Endodermal cell (in vitro differentiated cells): ENCODE measurements around the gene LMAN1L. TPM values are rescaled to one million over a fixed set of nuclear protein-coding genes. Genes with fewer than 3 reads are reported as not detected.

ENCODE experiments used
- DNase-seq: peaks from one replicate; pipeline ENCODE4 v3.0.0-alpha.2; 2017
- H3K27ac ChIP-seq: 2 replicates; pipeline ENCODE4 v1.5.1; 2013; ENCODE audit warnings: mild to moderate bottlenecking, low read depth, low read length, moderate library complexity
- H3K27me3 ChIP-seq: 2 replicates; pipeline ENCODE4 v1.6.1; 2013; ENCODE audit warnings: mild to moderate bottlenecking, low read length, moderate library complexity; ENCODE audit not compliant: insufficient read depth, control insufficient read depth, poor library complexity, severe bottlenecking
- H3K36me3 ChIP-seq: 2 replicates; pipeline ENCODE4 v1.7.0; 2013; ENCODE audit warnings: mild to moderate bottlenecking, low read length, moderate library complexity; ENCODE audit not compliant: control insufficient read depth, insufficient read depth
- H3K4me1 ChIP-seq: one replicate; pipeline ENCODE4 v1.7.0; 2013; ENCODE audit warnings: low read length; ENCODE audit not compliant: control insufficient read depth, insufficient read depth
- H3K4me3 ChIP-seq: 2 replicates; pipeline ENCODE4 v1.5.1; 2013; ENCODE audit warnings: mild to moderate bottlenecking, low read length, moderate library complexity
- H3K9ac ChIP-seq: 2 replicates; pipeline ENCODE4 v1.6.1; 2013; ENCODE audit warnings: mild to moderate bottlenecking, low read length, moderate library complexity; ENCODE audit not compliant: poor library complexity, severe bottlenecking; ENCODE audit errors: extremely low read depth
- H3K9me3 ChIP-seq: 2 replicates; pipeline ENCODE4 v1.6.1; 2013; ENCODE audit warnings: mild to moderate bottlenecking, low read length, moderate library complexity; ENCODE audit not compliant: control insufficient read depth
- H3K27ac Mint-ChIP-seq: 2 replicates; pipeline ENCODE4 v1.8.0; 2020; ENCODE audit warnings: mixed read lengths
- H3K27me3 Mint-ChIP-seq: 2 replicates; pipeline ENCODE4 v1.8.0; 2021; ENCODE audit warnings: mild to moderate bottlenecking, mixed read lengths; ENCODE audit not compliant: insufficient read depth
- H3K36me3 Mint-ChIP-seq: 2 replicates; pipeline ENCODE4 v1.8.0; 2020; ENCODE audit warnings: low read depth, mixed read lengths
- H3K4me1 Mint-ChIP-seq: 2 replicates; pipeline ENCODE4 v1.8.0; 2020; ENCODE audit warnings: mixed read lengths
- H3K4me3 Mint-ChIP-seq: 2 replicates; pipeline ENCODE4 v1.8.0; 2020; ENCODE audit warnings: mild to moderate bottlenecking, moderate library complexity, mixed read lengths
- H3K9me3 Mint-ChIP-seq: 2 replicates; pipeline ENCODE4 v1.8.0; 2020; ENCODE audit warnings: mild to moderate bottlenecking, mixed read lengths
- WGBS, 2 experiments: methylation state at CpG; one replicate each; pipeline versions ENCODE4 v1.1.5 to v1.1.7; 2013; ENCODE audit warnings: missing lambda C conversion rate in 2 of 2, mixed read lengths in 1 of 2; ENCODE audit not compliant: insufficient coverage in 1 of 2, insufficient read length in 1 of 2; 5-methylcytosine and 5-hydroxymethylcytosine counted together
- total RNA-seq, 2 donors: library from RNA; stranded (reverse); fragmentation: NEBNext Ultra II Directional in 1 of 2; extraction: Animal tissue kit (Norgen Biotek cat#: 25700) in 1 of 2; gene quantifications; 2 replicates in 1 of 2; 3 replicates in 1 of 2; pipeline ENCODE4 v1.2.1, GENCODE V29; 2021
- TF ChIP-seq, protein P1 (sequence below): fragments of 200-600 bp; sonication (generic); conservative IDR thresholded peaks from 2 replicates; pipeline ENCODE4 v1.5.0; 2021; ENCODE audit warnings: antibody characterized with exemption, mild to moderate bottlenecking

Gene LMAN1L
- total RNA-seq, 2 donors from 2014 or later: not detected

GRCh38 chr15:74783072-74783807, 29.4 kb upstream of the LMAN1L start:
- TF ChIP-seq, protein P1, sequence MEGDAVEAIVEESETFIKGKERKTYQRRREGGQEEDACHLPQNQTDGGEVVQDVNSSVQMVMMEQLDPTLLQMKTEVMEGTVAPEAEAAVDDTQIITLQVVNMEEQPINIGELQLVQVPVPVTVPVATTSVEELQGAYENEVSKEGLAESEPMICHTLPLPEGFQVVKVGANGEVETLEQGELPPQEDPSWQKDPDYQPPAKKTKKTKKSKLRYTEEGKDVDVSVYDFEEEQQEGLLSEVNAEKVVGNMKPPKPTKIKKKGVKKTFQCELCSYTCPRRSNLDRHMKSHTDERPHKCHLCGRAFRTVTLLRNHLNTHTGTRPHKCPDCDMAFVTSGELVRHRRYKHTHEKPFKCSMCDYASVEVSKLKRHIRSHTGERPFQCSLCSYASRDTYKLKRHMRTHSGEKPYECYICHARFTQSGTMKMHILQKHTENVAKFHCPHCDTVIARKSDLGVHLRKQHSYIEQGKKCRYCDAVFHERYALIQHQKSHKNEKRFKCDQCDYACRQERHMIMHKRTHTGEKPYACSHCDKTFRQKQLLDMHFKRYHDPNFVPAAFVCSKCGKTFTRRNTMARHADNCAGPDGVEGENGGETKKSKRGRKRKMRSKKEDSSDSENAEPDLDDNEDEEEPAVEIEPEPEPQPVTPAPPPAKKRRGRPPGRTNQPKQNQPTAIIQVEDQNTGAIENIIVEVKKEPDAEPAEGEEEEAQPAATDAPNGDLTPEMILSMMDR: no peak
- Histone ChIP-seq H3K27me3 (no peaks in the 10 kb centered on the region), H3K4me1 (peaks cover 6% of the 10 kb centered on the region), H3K36me3 (peaks cover 14% of the 10 kb centered on the region), H3K4me3 (peak overlapping the region; percentile 86), H3K27ac (no peak overlapping the region), H3K9ac (peak overlapping the region; percentile 62), H3K9me3 (no peaks in the 10 kb centered on the region)
- Mint-ChIP-seq H3K36me3 (peaks cover 4% of the 10 kb centered on the region), H3K4me3 (peak overlapping the region; percentile 80), H3K9me3 (no peaks in the 10 kb centered on the region), H3K4me1 (peaks cover 26% of the 10 kb centered on the region), H3K27ac (peak overlapping the region; percentile 58), H3K27me3 (peaks cover 16% of the 10 kb centered on the region)
- DNase-seq: peak; percentile 64
- WGBS, 2 experiments: 41 to 49% methylated on average over 8 to 13 of the region's 13 CpGs

GRCh38 chr15:74783808-74784175, 28.8 kb upstream of the LMAN1L start:
- Histone ChIP-seq H3K9me3 (no peaks in the 10 kb centered on the region), H3K27ac (no peak overlapping the region), H3K9ac (no peak overlapping the region), H3K4me1 (peaks cover 6% of the 10 kb centered on the region), H3K27me3 (no peaks in the 10 kb centered on the region), H3K4me3 (peak overlapping the region; percentile 86), H3K36me3 (peaks cover 19% of the 10 kb centered on the region)
- peaks cover 16% of the 10 kb centered on the region for H3K27me3 Mint-ChIP-seq
- WGBS, 2 experiments: 77 to 85% methylated on average over 2 to 3 of the region's 3 CpGs
- H3K9me3 Mint-ChIP-seq: no peaks in the 10 kb centered on the region
- H3K4me3 Mint-ChIP-seq: peak overlapping the region; percentile 80
- TF ChIP-seq, protein P1: no peak
- no peak for DNase-seq
- H3K27ac Mint-ChIP-seq: no peak overlapping the region
- peaks cover 31% of the 10 kb centered on the region for H3K4me1 Mint-ChIP-seq
- H3K36me3 Mint-ChIP-seq: peaks cover 4% of the 10 kb centered on the region

DNA sequence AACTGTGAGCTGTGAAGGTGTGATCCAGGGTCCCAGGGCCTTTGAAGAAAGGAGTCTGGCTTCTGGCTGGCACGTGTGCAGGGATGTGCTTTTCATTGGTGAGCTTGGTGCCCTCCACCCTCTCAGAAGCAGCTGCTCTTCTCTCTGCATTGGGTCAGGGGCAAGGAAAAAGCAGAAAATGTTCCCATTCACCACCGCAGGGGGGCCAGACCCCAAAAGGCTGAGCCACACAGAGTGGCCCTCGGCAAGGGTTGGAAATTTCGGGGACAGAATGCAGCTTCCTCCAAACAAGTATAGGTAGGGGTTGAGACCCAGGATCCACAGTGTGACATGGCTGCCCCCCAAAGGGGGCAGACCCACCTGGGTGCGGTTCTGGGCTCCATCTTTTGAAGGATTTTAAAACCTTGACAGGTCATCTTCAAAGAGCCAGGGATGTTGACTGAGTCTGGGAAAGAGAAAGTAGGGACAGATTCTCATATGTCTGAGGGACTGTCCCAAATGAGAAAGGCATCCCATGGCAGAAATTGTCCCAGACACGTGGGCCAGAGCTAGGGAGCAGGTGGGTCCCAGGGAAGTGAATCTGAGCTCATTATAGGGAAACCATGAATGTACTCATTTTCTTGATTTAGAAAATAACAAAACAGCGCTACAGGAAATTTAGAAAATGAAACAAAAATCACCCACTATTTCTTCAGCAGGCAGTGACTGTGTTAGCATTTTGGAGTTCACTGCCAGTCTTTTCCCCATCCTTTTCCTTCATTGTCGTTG, 28.0 kb upstream of the LMAN1L start:
- no peak overlapping the region for H3K27ac ChIP-seq
- no peak overlapping the region for H3K4me3 ChIP-seq
- Mint-ChIP-seq H3K4me1 (peaks cover 33% of the 10 kb centered on the region), H3K4me3 (no peak overlapping the region), H3K27ac (no peak overlapping the region), H3K9me3 (no peaks in the 10 kb centered on the region), H3K27me3 (peaks cover 16% of the 10 kb centered on the region), H3K36me3 (peaks cover 8% of the 10 kb centered on the region)
- no peaks in the 10 kb centered on the region for H3K9me3 ChIP-seq
- no peaks in the 10 kb centered on the region for H3K27me3 ChIP-seq
- H3K9ac ChIP-seq: no peak overlapping the region
- H3K4me1 ChIP-seq: peaks cover 6% of the 10 kb centered on the region
- DNase-seq: no peak
- 91 to 95% methylated on average over 6 to 8 of the region's 8 CpGs for WGBS, 2 experiments
- H3K36me3 ChIP-seq: peaks cover 19% of the 10 kb centered on the region
- TF ChIP-seq, protein P1: no peak
